ENCODE results near the gene NPIPB2.

NPIPB2 gene

DNA sequence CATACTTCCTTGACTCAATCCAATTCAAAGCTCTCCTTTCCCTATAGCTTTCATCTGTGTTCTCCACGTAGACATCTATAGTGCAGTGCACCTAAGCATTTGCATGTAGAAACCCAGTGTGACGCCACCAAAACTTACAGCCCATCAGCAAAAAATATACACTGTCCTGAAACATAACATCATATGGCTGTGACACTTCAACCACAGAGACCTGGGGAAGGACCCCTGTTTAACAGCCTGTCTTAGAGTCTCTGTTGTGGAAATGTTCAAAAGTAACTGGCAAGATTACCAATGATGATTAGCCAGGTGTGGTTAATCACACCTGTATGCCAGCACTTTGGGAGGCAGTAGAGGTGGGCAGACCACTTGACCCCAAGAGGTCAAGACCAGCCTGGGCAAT, 48.3 kb downstream of the NPIPB2 start:
- H3K9me3 ChIP-seq (replicated peaks; ENCODE audit: insufficient read depth, low read length), result no peaks in the 10 kb centered on the region
- peaks cover 12% of the 10 kb centered on the region; the same call in 1 of the 2 replicates for H3K36me3 ChIP-seq (replicated peaks; ENCODE audit: insufficient read depth, low read length)
- H3K9me2 ChIP-seq (replicated peaks; ENCODE audit: insufficient read depth, low read length), result no peaks in the 10 kb centered on the region
- TF ChIP-seq EZH2 (optimal IDR thresholded peaks at IDR 0.05; ENCODE audit: low read depth, low read length) (no peak), EZH2phosphoT487 (IDR thresholded peaks at IDR 0.05; ENCODE audit: low read length) (no peak)
- TF ChIP-seq, protein P1, sequence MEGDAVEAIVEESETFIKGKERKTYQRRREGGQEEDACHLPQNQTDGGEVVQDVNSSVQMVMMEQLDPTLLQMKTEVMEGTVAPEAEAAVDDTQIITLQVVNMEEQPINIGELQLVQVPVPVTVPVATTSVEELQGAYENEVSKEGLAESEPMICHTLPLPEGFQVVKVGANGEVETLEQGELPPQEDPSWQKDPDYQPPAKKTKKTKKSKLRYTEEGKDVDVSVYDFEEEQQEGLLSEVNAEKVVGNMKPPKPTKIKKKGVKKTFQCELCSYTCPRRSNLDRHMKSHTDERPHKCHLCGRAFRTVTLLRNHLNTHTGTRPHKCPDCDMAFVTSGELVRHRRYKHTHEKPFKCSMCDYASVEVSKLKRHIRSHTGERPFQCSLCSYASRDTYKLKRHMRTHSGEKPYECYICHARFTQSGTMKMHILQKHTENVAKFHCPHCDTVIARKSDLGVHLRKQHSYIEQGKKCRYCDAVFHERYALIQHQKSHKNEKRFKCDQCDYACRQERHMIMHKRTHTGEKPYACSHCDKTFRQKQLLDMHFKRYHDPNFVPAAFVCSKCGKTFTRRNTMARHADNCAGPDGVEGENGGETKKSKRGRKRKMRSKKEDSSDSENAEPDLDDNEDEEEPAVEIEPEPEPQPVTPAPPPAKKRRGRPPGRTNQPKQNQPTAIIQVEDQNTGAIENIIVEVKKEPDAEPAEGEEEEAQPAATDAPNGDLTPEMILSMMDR (IDR thresholded peaks at IDR 0.05; ENCODE audit: low read length), result no peak
- peaks cover 11% of the 10 kb centered on the region; the same call in 1 of the 2 replicates for H4K20me1 ChIP-seq (ENCODE audit: insufficient read depth, low read length)
- no peaks in the 10 kb centered on the region for H3K27me3 ChIP-seq (replicated peaks; ENCODE audit: insufficient read depth, low read length)
- peaks cover 68% of the 10 kb centered on the region for H3K79me2 ChIP-seq (ENCODE audit: low read length)
- no peak overlapping the region for H3K27ac ChIP-seq (ENCODE audit: low read length)
- 0 out of 2 replicates have a peak, but pooled peaks cover 3% of the 10 kb centered on the region for H3F3A ChIP-seq (ENCODE audit: insufficient read depth, low read length)
- DNase-seq, result no peak
- no peak overlapping the region for H2AFZ ChIP-seq (ENCODE audit: low read length)
- H3K4me1 ChIP-seq (ENCODE audit: low read length), result no peaks in the 10 kb centered on the region
- no peak overlapping the region for H3K4me2 ChIP-seq (ENCODE audit: low read depth, low read length)
- H3K4me3 ChIP-seq (ENCODE audit: low read length), result no peak overlapping the region
- H3K9ac ChIP-seq (ENCODE audit: low read length), result no peak overlapping the region

- Histone ChIP-seq H3F3A (ENCODE audit: insufficient read depth, low read length) (no peaks in the 10 kb centered on the region), H2AFZ (ENCODE audit: low read length) (no peak overlapping the region), H3K9ac (ENCODE audit: low read length) (no peak overlapping the region), H3K27me3 (replicated peaks; ENCODE audit: insufficient read depth, low read length) (no peaks in the 10 kb centered on the region), H3K4me3 (ENCODE audit: low read length) (no peak overlapping the region), H4K20me1 (ENCODE audit: insufficient read depth, low read length) (peaks cover 4% of the 10 kb centered on the region; the same call in 1 of the 2 replicates), H3K27ac (ENCODE audit: low read length) (no peak overlapping the region), H3K4me2 (ENCODE audit: low read depth, low read length) (no peak overlapping the region), H3K9me3 (replicated peaks; ENCODE audit: insufficient read depth, low read length) (no peaks in the 10 kb centered on the region), H3K36me3 (replicated peaks; ENCODE audit: insufficient read depth, low read length) (peaks cover 13% of the 10 kb centered on the region; the same call in 1 of the 2 replicates), H3K79me2 (ENCODE audit: low read length) (peaks cover 60% of the 10 kb centered on the region), H3K9me2 (replicated peaks; ENCODE audit: insufficient read depth, low read length) (no peaks in the 10 kb centered on the region), H3K4me1 (ENCODE audit: low read length) (no peaks in the 10 kb centered on the region)
- no peak for TF ChIP-seq EZH2phosphoT487 (IDR thresholded peaks at IDR 0.05; ENCODE audit: low read length)
- no peak for TF ChIP-seq EZH2 (optimal IDR thresholded peaks at IDR 0.05; ENCODE audit: low read depth, low read length)
- TF ChIP-seq, protein P1 (IDR thresholded peaks at IDR 0.05; ENCODE audit: low read length), result no peak
- DNase-seq, result no peak
Observed at GRCh38 chr16:11892761-11893160, 49.1 kb downstream of the NPIPB2 start.

- H3K27me3 ChIP-seq (replicated peaks; ENCODE audit: insufficient read depth, low read length), result no peaks in the 10 kb centered on the region
- H3K27ac ChIP-seq (ENCODE audit: low read length), result no peak overlapping the region
- 0 out of 2 replicates have a peak, but pooled peaks cover 7% of the 10 kb centered on the region for H3F3A ChIP-seq (ENCODE audit: insufficient read depth, low read length)
- H3K9me3 ChIP-seq (replicated peaks; ENCODE audit: insufficient read depth, low read length), result no peaks in the 10 kb centered on the region
- H3K9ac ChIP-seq (ENCODE audit: low read length), result no peak overlapping the region
- no peak overlapping the region for H3K4me3 ChIP-seq (ENCODE audit: low read length)
- no peaks in the 10 kb centered on the region for H3K4me1 ChIP-seq (ENCODE audit: low read length)
- peaks cover 53% of the 10 kb centered on the region for H3K79me2 ChIP-seq (ENCODE audit: low read length)
- no peaks in the 10 kb centered on the region for H3K9me2 ChIP-seq (replicated peaks; ENCODE audit: insufficient read depth, low read length)
- no peak overlapping the region for H2AFZ ChIP-seq (ENCODE audit: low read length)
- H3K4me2 ChIP-seq (ENCODE audit: low read depth, low read length), result no peak overlapping the region
- peaks cover 21% of the 10 kb centered on the region; the same call in 1 of the 2 replicates for H3K36me3 ChIP-seq (replicated peaks; ENCODE audit: insufficient read depth, low read length)
- H4K20me1 ChIP-seq (ENCODE audit: insufficient read depth, low read length), result peaks cover 6% of the 10 kb centered on the region; the same call in 1 of the 2 replicates
- DNase-seq, result no peak
- TF ChIP-seq EZH2 (optimal IDR thresholded peaks at IDR 0.05; ENCODE audit: low read depth, low read length) (no peak), EZH2phosphoT487 (IDR thresholded peaks at IDR 0.05; ENCODE audit: low read length) (no peak)
- TF ChIP-seq, protein P1 (IDR thresholded peaks at IDR 0.05; ENCODE audit: low read length), result no peak
Observed at GRCh38 chr16:11890231-11890965, 51.4 kb downstream of the NPIPB2 start.
